GM21619 (cell line): Measurements from ENCODE around the gene CAPZB.

Source experiments
- ATAC-seq: cut with Tn5 transposase; IDR thresholded peaks from one replicate; pipeline ENCODE4 v1.9.1; 2021; ENCODE audit not compliant: unreplicated experiment

CAPZB gene

DNA sequence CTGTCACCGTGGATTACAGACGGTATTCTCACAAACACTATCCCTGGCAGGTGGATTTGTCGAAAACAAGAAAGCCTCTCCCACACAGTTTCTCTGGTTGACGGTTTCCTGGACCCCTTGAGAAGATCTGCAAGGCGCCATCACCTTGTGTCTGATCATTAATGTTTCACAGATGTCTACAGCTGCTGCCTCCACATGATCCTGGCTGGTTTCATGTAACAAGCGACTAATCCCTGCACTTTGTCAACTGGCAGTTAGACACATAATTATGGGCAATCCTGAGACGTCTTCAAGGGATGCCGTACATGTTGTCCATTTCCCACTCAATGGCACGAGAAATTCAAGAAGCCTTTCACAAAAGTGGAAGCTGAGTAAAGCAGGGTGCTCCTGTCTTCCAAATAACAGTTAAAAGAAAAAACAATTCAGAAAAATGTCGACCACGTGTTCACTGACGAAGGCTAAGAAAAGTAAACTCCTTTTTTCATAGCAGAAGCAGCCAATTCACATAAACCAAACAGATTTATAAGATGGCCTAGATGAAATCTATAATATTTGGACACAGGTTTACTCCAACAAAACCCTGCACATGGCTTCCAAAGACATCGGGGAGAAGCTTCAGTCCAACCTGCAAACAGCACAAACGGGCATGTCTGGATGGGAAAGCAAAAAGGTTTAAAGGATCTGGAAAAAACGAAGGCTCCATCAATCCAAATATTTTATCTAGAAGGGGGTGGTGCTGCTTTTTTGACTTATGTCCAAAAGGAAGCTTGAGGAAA is 52.2 kb downstream of the CAPZB start:
- no peak for ATAC-seq

DNA sequence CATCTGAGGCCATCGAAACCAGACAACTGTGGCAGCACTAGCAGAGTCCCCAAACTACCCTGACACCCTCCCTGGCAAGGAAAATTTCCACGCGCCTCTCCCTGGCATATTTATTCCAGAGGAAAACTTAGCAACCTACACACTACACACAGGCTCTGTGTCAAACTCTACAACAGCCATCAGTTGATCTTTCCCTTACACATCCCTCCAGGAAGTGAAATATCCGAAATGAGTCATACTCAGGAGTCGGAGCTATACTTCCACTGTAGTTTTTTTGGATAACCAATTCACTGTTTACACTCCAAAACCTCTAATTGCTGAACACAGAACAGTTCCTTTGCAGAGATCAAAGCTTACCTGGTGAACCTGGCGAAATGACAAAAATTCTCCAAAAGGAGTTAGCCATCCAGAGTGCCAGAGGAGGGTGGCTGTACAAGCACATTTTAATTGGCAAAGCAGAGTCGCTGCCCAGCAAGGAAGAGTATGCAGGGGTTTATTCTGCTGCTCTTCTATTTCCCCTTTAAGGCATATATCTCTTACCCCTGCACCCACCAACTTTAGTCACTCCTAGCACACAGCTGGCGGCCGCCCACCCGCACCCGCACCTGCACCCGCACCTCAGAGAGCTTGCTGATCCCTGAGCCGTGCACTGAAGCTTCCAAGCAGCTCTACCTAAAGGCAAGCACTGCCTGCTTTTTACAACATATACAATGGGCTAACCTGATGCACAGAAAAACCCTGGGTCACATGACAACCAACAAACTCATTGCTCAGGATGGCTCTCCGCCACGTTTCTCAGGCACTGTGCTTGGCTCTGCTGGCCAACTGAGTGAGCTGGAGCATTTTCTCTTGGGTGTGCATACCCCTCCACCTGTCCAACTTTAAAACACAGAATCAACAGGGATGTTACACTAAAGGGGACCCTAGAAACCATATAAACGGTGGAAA is 54.9 kb downstream of the CAPZB start:
- no peak for ATAC-seq

GRCh38 chr1:19429611-19430010 is 55.7 kb downstream of the CAPZB start:
- ATAC-seq = no peak

GRCh38 chr1:19427087-19427781 is 58.1 kb downstream of the CAPZB start:
- ATAC-seq = no peak

DNA sequence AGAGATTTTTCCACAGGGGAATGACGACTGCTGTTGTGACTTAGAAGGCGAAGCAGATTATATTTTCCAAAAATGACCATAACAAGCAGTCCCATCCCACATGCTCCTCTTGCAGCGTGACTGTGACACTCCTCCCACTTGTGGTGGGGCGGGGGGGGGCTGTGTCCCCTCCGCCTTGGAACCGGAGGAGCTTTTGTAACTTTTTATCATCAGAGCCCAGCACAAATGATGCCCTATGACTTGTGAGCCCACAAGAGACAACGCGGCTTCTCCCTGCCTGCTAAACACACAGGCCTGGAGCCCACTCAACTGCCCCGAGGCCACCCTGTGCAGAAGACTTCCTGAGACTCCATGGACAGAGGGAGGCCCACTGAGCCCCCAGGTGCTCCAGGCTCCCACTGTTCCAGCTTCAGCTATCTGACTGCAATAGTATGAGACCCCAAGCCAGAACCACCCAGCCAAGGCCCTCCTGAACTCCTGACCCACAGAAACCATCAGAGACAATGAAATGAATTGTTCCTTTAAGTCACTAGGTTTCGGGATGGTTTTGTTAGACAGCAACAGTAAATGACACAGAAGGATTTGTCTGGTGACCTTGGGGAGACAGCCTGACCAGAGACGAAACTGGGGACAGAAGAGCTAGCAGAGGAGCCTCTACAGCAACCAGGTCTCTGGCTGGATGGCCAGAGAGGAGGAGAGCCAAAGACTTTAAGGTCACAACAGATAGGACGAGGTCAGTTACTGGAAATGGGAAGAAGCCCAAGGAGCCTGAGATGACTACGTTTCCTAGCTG is 58.8 kb downstream of the CAPZB start:
- ATAC-seq = no peak

- no peak for ATAC-seq
These were observed 59.6 kb downstream of the CAPZB start for GRCh38 chr1:19425646-19426239.

DNA sequence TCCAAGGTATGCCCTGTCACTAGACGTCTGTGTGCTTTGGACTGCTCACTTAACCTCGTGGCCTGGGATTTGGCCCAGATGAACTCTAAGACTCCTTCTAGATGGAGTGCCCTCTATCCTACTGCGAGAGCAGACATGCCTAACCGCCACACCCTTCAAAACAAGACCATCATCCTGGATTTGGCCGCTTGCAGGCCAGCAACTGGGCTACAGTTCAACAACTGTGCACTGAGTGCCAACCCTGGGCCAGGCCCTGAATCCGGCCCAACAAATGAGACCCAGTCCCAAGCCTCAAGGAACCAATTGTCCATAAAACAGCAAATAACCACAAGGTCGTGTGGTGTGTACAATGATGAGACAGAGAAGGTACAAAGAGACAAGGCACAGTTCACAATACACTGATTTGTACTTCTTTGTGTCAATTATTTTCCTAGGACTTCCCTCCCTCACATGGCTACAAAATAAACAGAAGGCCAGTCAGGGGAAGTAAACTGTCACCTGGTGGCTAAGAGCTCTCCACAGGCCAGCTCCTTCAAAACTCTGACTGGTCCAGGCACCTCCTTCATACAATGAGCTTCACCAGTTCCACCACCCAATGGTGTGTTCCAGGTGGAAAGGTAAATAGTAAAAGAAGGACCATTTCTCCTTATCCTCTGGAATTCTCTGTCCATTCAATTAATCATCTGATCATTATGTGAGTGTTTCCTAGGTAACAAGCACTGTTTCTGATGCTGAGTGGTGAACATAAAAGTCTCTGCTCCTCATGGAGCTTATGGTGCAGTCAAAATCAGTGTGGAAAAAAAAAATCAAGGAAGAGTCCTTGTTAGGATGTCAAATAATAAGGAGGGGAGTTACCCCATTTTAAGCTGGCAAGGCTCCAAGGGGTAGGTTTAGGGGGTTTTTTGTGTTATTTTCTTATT is 60.4 kb downstream of the CAPZB start:
- ATAC-seq = no peak

- no peak for ATAC-seq
These were observed 62.2 kb downstream of the CAPZB start for GRCh38 chr1:19423130-19423529.

DNA sequence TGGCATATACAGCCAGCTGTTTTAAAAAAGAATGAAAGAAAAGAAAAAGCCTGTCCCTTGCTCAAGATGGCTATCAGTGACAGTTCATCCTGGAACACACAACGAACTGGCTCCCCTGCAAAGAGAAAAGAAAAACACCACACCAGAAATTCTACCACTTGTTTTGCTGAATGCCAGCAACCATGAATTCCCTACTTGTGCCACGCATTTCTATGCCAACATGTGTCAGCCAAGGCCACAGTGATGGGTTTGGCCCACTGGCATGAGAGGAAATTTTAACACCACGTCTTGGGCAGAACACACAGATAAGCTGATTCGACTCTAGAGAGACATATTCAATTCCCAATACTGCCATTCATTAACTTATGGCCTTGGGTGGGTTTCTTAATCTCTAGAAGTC is 64.0 kb downstream of the CAPZB start:
- ATAC-seq = no peak

DNA sequence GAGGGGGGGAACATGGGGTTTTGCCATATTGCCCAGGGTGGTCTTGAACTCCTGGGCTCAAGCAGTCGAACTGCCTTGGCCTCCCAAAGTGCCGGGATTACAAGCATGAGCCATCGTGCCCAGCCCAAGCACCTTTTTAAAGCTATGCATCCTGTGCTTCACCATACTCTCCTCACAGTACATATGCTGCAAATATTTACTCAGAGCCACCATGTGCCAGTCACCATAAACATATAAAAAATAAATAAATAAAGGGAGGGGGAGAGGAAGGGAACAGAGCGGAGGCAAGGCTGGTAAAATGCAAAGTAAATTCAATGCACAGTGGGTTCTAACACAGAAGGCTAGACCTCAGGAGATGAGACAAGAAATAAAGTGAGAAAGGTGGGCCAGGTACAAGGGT is 64.7 kb downstream of the CAPZB start:
- ATAC-seq = no peak

GRCh38 chr1:19419691-19420090 is 65.6 kb downstream of the CAPZB start:
- no peak for ATAC-seq

DNA sequence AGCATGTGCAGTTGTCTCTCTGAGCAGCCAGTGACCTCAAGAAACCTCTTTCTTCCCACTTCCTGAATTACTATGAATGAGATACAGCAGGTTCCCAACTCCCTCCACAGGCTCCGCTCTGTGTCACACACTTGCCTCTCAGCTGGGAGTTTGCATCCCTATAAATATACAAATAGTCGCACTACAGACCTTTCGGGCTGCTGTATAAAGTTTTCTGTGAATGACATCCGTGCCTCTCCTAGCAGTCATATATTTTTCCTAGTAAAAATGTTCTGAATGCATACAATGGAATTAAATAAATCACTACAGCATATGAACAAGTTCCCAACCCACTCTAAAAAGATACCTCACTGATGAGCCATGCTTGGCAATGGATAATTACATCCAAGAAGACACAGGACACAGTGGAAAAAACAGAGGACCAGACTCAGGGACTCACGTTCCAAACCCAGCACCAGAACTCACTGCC is 66.8 kb downstream of the CAPZB start:
- no peak for ATAC-seq

- no peak for ATAC-seq
These were observed 68.3 kb downstream of the CAPZB start for GRCh38 chr1:19416921-19417470.

DNA sequence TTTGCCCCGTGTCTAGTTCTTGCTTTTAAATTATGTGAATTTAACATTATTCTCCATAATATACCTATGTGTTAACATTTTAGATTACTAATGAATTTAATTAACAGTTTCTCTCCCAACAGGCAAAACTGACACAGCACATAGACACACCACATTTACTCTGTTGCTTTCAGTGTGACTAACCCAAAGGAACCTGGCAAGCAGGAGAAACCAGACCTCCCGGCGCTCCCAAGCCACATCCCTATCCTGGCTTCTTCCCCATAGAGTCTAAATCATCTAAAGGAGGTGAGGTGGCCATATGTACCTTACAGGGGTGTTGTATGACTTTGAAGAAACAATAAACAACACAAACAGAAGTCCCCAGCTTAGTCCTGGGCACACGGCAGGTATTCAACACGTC is 69.2 kb downstream of the CAPZB start:
- ATAC-seq = no peak

- ATAC-seq = no peak
These were observed 70.7 kb downstream of the CAPZB start for GRCh38 chr1:19414515-19415121.

GRCh38 chr1:19413999-19414398 is 71.3 kb downstream of the CAPZB start:
- ATAC-seq = no peak

DNA sequence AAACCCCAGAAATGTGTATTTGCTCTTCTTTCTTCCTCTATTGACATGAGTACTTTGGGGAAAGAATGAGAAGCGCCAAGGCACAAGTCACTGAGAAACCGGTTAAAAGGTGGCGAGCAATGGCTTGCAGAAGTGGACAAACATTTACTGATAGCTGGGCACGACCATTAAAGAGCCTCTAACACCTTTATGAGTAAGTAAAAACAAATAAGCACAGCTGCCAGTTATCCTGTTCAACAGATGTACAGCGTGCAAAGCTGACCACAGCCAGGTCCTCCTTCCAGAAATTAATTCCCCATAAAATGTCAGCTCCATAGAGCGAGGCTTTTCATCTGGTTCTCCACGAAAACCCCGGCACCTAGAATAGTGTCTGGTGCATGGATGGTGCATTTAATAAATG is 72.7 kb downstream of the CAPZB start:
- no peak for ATAC-seq

GRCh38 chr1:19411612-19412011 is 73.7 kb downstream of the CAPZB start:
- no peak for ATAC-seq
